ENCODE measurements around the gene LIME1. TPM values are rescaled to one million over a fixed set of nuclear protein-coding genes. Genes with fewer than 3 reads are reported as not detected.

LIME1 gene
- total RNA-seq, 1 experiment from 2014 or later, result 4.5 TPM

DNA sequence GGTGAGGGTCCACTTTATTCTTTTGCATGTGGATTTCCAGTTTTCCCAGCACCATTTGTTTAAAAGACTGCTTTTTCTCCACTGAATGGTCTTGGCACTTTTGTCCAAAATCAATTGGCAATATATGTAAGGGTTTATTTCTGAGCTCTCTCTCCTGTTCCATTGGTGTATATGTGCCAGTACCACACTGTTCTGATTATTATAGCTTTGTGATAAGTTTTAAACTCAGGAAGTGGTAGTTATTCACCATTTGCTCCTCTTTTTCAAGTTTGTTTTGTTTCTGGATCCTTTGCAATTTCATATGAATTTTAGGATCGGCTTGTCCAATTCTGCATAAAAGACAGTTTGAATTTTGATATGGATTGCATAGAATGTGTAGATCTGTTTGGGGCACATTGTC is 24.3 kb upstream of the LIME1 start (continued):
- TF ChIP-seq, protein P1, sequence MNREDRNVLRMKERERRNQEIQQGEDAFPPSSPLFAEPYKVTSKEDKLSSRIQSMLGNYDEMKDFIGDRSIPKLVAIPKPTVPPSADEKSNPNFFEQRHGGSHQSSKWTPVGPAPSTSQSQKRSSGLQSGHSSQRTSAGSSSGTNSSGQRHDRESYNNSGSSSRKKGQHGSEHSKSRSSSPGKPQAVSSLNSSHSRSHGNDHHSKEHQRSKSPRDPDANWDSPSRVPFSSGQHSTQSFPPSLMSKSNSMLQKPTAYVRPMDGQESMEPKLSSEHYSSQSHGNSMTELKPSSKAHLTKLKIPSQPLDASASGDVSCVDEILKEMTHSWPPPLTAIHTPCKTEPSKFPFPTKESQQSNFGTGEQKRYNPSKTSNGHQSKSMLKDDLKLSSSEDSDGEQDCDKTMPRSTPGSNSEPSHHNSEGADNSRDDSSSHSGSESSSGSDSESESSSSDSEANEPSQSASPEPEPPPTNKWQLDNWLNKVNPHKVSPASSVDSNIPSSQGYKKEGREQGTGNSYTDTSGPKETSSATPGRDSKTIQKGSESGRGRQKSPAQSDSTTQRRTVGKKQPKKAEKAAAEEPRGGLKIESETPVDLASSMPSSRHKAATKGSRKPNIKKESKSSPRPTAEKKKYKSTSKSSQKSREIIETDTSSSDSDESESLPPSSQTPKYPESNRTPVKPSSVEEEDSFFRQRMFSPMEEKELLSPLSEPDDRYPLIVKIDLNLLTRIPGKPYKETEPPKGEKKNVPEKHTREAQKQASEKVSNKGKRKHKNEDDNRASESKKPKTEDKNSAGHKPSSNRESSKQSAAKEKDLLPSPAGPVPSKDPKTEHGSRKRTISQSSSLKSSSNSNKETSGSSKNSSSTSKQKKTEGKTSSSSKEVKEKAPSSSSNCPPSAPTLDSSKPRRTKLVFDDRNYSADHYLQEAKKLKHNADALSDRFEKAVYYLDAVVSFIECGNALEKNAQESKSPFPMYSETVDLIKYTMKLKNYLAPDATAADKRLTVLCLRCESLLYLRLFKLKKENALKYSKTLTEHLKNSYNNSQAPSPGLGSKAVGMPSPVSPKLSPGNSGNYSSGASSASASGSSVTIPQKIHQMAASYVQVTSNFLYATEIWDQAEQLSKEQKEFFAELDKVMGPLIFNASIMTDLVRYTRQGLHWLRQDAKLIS (CRISPR knock-in tag; IDR thresholded peaks at IDR 0.05; ENCODE audit: borderline replicate concordance), result no peak
- no peak for TF ChIP-seq ZNF219 (CRISPR knock-in tag; IDR thresholded peaks at IDR 0.05; ENCODE audit: borderline replicate concordance)
- TF ChIP-seq, protein P2, sequence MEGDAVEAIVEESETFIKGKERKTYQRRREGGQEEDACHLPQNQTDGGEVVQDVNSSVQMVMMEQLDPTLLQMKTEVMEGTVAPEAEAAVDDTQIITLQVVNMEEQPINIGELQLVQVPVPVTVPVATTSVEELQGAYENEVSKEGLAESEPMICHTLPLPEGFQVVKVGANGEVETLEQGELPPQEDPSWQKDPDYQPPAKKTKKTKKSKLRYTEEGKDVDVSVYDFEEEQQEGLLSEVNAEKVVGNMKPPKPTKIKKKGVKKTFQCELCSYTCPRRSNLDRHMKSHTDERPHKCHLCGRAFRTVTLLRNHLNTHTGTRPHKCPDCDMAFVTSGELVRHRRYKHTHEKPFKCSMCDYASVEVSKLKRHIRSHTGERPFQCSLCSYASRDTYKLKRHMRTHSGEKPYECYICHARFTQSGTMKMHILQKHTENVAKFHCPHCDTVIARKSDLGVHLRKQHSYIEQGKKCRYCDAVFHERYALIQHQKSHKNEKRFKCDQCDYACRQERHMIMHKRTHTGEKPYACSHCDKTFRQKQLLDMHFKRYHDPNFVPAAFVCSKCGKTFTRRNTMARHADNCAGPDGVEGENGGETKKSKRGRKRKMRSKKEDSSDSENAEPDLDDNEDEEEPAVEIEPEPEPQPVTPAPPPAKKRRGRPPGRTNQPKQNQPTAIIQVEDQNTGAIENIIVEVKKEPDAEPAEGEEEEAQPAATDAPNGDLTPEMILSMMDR (IDR thresholded peaks at IDR 0.05), result no peak
- TF ChIP-seq, protein P3, sequence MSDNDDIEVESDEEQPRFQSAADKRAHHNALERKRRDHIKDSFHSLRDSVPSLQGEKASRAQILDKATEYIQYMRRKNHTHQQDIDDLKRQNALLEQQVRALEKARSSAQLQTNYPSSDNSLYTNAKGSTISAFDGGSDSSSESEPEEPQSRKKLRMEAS (CRISPR knock-in tag; IDR thresholded peaks at IDR 0.05), result no peak
- no peak for TF ChIP-seq MYBL2 (CRISPR knock-in tag; IDR thresholded peaks at IDR 0.05)

DNA sequence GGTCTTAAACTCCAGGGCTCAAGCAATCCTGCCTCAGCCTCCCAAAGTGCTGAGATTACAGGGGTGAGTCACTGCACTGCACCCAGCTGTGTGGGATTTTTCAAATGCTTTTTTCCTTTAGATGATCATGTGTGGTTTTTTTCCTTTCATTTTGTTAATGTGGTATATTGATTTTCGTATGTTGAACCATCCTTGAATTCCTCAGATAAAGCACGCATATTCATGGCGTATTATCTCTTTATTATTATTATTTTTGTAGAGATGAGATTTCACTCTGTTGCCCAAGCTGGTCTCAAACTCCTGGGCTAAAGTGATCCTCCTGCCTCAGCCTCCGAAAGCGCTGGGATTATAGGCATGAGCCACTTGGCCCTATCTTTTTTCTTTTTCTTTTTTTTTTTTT is 21.6 kb upstream of the LIME1 start:
- ChIA-PET POLR2A (interaction anchor here (0.7 kb wide), 1 partner anchor 169 kb away, joined by 4 read pairs; no protein-coding TSS in a partner anchor), CTCF (no interaction called here)
- DNase-seq (ENCODE audit: low spot score), result no peak
- no peaks in the 10 kb centered on the region for H3K9me3 Mint-ChIP-seq
- H3K27ac Mint-ChIP-seq, result no peak overlapping the region
- no peaks in the 10 kb centered on the region for H3K4me1 Mint-ChIP-seq
- H3K4me3 Mint-ChIP-seq, result no peak overlapping the region
- H3K27me3 Mint-ChIP-seq (ENCODE audit: low read depth), result no peaks in the 10 kb centered on the region
- no peak for ATAC-seq
- H3K36me3 Mint-ChIP-seq, result peaks cover 62% of the 10 kb centered on the region
- no peak for TF ChIP-seq ZNF671 (CRISPR knock-in tag; IDR thresholded peaks at IDR 0.05)
- no peak for TF ChIP-seq ZBTB21 (CRISPR knock-in tag; IDR thresholded peaks at IDR 0.05; ENCODE audit: borderline replicate concordance)
- TF ChIP-seq, protein P4, sequence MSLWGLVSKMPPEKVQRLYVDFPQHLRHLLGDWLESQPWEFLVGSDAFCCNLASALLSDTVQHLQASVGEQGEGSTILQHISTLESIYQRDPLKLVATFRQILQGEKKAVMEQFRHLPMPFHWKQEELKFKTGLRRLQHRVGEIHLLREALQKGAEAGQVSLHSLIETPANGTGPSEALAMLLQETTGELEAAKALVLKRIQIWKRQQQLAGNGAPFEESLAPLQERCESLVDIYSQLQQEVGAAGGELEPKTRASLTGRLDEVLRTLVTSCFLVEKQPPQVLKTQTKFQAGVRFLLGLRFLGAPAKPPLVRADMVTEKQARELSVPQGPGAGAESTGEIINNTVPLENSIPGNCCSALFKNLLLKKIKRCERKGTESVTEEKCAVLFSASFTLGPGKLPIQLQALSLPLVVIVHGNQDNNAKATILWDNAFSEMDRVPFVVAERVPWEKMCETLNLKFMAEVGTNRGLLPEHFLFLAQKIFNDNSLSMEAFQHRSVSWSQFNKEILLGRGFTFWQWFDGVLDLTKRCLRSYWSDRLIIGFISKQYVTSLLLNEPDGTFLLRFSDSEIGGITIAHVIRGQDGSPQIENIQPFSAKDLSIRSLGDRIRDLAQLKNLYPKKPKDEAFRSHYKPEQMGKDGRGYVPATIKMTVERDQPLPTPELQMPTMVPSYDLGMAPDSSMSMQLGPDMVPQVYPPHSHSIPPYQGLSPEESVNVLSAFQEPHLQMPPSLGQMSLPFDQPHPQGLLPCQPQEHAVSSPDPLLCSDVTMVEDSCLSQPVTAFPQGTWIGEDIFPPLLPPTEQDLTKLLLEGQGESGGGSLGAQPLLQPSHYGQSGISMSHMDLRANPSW (CRISPR knock-in tag; conservative IDR thresholded peaks at IDR 0.05; ENCODE audit: low read depth), result no peak
- TF ChIP-seq NFATC4 (CRISPR knock-in tag; IDR thresholded peaks at IDR 0.05), result no peak
- TF ChIP-seq, protein P1 (CRISPR knock-in tag; IDR thresholded peaks at IDR 0.05; ENCODE audit: borderline replicate concordance), result no peak
- TF ChIP-seq, protein P5, sequence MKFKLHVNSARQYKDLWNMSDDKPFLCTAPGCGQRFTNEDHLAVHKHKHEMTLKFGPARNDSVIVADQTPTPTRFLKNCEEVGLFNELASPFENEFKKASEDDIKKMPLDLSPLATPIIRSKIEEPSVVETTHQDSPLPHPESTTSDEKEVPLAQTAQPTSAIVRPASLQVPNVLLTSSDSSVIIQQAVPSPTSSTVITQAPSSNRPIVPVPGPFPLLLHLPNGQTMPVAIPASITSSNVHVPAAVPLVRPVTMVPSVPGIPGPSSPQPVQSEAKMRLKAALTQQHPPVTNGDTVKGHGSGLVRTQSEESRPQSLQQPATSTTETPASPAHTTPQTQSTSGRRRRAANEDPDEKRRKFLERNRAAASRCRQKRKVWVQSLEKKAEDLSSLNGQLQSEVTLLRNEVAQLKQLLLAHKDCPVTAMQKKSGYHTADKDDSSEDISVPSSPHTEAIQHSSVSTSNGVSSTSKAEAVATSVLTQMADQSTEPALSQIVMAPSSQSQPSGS (CRISPR knock-in tag; IDR thresholded peaks at IDR 0.05; ENCODE audit: borderline replicate concordance, low read depth), result no peak
- TF ChIP-seq NR1H2 (CRISPR knock-in tag; IDR thresholded peaks at IDR 0.05), result no peak
- TF ChIP-seq, protein P6, sequence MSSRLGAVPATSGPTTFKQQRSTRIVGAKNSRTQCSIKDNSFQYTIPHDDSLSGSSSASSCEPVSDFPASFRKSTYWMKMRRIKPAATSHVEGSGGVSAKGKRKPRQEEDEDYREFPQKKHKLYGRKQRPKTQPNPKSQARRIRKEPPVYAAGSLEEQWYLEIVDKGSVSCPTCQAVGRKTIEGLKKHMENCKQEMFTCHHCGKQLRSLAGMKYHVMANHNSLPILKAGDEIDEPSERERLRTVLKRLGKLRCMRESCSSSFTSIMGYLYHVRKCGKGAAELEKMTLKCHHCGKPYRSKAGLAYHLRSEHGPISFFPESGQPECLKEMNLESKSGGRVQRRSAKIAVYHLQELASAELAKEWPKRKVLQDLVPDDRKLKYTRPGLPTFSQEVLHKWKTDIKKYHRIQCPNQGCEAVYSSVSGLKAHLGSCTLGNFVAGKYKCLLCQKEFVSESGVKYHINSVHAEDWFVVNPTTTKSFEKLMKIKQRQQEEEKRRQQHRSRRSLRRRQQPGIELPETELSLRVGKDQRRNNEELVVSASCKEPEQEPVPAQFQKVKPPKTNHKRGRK (CRISPR knock-in tag; IDR thresholded peaks at IDR 0.05; ENCODE audit: borderline replicate concordance), result no peak
- no peak for TF ChIP-seq JUN (CRISPR knock-in tag; IDR thresholded peaks at IDR 0.05)
- TF ChIP-seq MXD4 (CRISPR knock-in tag; IDR thresholded peaks at IDR 0.05; ENCODE audit: borderline replicate concordance), result no peak
- TF ChIP-seq, protein P7, sequence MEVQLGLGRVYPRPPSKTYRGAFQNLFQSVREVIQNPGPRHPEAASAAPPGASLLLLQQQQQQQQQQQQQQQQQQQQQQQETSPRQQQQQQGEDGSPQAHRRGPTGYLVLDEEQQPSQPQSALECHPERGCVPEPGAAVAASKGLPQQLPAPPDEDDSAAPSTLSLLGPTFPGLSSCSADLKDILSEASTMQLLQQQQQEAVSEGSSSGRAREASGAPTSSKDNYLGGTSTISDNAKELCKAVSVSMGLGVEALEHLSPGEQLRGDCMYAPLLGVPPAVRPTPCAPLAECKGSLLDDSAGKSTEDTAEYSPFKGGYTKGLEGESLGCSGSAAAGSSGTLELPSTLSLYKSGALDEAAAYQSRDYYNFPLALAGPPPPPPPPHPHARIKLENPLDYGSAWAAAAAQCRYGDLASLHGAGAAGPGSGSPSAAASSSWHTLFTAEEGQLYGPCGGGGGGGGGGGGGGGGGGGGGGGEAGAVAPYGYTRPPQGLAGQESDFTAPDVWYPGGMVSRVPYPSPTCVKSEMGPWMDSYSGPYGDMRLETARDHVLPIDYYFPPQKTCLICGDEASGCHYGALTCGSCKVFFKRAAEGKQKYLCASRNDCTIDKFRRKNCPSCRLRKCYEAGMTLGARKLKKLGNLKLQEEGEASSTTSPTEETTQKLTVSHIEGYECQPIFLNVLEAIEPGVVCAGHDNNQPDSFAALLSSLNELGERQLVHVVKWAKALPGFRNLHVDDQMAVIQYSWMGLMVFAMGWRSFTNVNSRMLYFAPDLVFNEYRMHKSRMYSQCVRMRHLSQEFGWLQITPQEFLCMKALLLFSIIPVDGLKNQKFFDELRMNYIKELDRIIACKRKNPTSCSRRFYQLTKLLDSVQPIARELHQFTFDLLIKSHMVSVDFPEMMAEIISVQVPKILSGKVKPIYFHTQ (CRISPR knock-in tag; IDR thresholded peaks at IDR 0.05), result no peak

Measured in WTC11 (cell line).